LNCaP clone FGC (cell line): ENCODE measurements around the gene IGF2.

Source experiments
- DNase-seq: peaks from one replicate; pipeline ENCODE4 v3.0.0-alpha.2; 2011; ENCODE audit warnings: low read depth
- H3K4me3 ChIP-seq: 2 replicates; pipeline ENCODE4 v1.5.1; 2011; ENCODE audit warnings: mild to moderate bottlenecking, low read depth, low read length, control low read depth
- CTCF ChIP-seq: IDR thresholded peaks from 2 replicates; pipeline ENCODE4 v1.5.1; 2012; ENCODE audit warnings: mild to moderate bottlenecking; ENCODE audit not compliant: control insufficient read depth, insufficient read depth; ENCODE audit errors: extremely low read depth

The IGF2 gene

GRCh38 chr11:2169626-2170570, 30.7 kb upstream of the IGF2 start:
- DNase-seq: no peak
- H3K4me3 ChIP-seq: no peak overlapping the region

GRCh38 chr11:2169005-2169378, 29.8 kb upstream of the IGF2 start:
- H3K4me3 ChIP-seq: no peak overlapping the region
- DNase-seq: no peak
- TF ChIP-seq CTCF: no peak

More at GRCh38 chr11:2169626-2170570, 30.7 kb upstream of the IGF2 start:
- no peak for TF ChIP-seq CTCF

GRCh38 chr11:2168286-2169004, 29.3 kb upstream of the IGF2 start:
- no peak for TF ChIP-seq CTCF
- no peak overlapping the region for H3K4me3 ChIP-seq
- no peak for DNase-seq

GRCh38 chr11:2167141-2168045, 28.2 kb upstream of the IGF2 start:
- DNase-seq: no peak
- TF ChIP-seq CTCF: no peak
- no peak overlapping the region for H3K4me3 ChIP-seq

GRCh38 chr11:2166091-2166851, 27.1 kb upstream of the IGF2 start:
- H3K4me3 ChIP-seq: no peak overlapping the region
- TF ChIP-seq CTCF: peak; percentile 60
- no peak for DNase-seq

GRCh38 chr11:2165571-2165970, 26.4 kb upstream of the IGF2 start:
- no peak for TF ChIP-seq CTCF
- DNase-seq: no peak
- H3K4me3 ChIP-seq: no peak overlapping the region
